Measurements from ENCODE around the gene TYK2.

DNA sequence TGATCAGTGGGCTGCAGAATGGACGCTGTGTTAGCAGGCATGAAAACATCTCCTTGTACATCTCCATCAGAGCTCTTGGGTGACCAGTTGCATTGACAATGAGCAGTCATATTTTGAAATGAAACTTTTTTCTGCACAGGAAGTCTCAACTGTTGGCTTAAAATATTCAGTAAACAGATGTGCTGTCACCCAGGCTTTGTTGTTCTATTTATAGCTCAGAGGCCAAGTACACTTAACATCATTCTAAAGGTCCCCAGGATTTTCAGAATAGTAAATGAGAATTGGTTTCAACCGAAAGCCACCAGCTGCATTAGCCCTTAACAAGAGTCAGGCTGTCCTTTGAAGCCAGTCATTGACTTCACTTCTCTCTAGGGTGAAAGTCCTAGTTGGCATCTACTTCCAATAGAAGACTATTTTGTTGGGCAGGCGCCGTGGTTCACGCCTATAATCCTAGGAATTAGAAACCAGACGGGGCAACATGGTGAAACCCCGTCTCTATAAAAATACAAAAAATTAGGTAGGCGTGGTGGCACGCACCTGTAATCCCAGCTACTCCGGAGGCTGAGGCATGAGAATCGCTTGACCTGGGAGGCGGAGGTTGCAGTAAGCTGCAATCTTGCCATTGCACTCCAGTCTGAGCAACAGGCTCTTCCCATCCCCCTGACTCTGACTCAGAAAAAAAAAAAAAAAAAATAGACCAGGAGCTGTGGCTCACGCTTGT is 32.0 kb upstream of the TYK2 start:
- TF ChIP-seq, protein P1, sequence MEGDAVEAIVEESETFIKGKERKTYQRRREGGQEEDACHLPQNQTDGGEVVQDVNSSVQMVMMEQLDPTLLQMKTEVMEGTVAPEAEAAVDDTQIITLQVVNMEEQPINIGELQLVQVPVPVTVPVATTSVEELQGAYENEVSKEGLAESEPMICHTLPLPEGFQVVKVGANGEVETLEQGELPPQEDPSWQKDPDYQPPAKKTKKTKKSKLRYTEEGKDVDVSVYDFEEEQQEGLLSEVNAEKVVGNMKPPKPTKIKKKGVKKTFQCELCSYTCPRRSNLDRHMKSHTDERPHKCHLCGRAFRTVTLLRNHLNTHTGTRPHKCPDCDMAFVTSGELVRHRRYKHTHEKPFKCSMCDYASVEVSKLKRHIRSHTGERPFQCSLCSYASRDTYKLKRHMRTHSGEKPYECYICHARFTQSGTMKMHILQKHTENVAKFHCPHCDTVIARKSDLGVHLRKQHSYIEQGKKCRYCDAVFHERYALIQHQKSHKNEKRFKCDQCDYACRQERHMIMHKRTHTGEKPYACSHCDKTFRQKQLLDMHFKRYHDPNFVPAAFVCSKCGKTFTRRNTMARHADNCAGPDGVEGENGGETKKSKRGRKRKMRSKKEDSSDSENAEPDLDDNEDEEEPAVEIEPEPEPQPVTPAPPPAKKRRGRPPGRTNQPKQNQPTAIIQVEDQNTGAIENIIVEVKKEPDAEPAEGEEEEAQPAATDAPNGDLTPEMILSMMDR (IDR thresholded peaks at IDR 0.05): no peak
- TF ChIP-seq POLR2A (IDR thresholded peaks at IDR 0.05): no peak
